AG10803 (cell line): Measurements from ENCODE around the gene ALDH1A2.

Experiments used
- DNase-seq: peaks from one replicate; pipeline ENCODE4 v3.0.0; 2010; ENCODE audit warnings: low read depth
- H3K4me3 ChIP-seq: 2 replicates; pipeline ENCODE4 v1.5.1; 2011; ENCODE audit warnings: mild to moderate bottlenecking, low read length, control low read depth
- CTCF ChIP-seq: conservative IDR thresholded peaks from 2 replicates; pipeline ENCODE4 v1.5.1; 2011; ENCODE audit warnings: mild to moderate bottlenecking, low read length, control low read depth, inconsistent platforms

ALDH1A2 gene

GRCh38 chr15:57927091-57927631, 138.3 kb downstream of the ALDH1A2 start:
- TF ChIP-seq CTCF: no peak
- no peak for DNase-seq
- H3K4me3 ChIP-seq: no peak overlapping the region

DNA sequence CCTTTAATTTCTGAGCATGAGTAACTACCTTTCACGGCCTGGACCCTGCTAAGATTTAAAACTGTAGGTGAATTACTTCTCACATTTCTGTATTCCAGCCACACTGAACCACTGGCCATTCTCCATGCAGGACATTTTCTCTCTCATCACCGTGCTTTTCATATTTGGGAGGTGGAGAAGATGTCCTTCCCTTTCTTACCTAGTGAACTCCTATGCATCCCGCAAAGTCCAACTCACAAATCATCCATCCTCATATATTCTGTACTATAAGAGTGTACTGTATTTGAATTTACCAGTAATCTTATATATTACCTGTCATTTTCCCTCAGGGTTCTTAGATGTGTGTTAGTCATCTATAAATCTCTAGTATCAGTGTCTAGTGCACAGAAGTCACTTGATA, 139.9 kb downstream of the ALDH1A2 start:
- no peak overlapping the region for H3K4me3 ChIP-seq
- no peak for DNase-seq
- TF ChIP-seq CTCF: no peak

DNA sequence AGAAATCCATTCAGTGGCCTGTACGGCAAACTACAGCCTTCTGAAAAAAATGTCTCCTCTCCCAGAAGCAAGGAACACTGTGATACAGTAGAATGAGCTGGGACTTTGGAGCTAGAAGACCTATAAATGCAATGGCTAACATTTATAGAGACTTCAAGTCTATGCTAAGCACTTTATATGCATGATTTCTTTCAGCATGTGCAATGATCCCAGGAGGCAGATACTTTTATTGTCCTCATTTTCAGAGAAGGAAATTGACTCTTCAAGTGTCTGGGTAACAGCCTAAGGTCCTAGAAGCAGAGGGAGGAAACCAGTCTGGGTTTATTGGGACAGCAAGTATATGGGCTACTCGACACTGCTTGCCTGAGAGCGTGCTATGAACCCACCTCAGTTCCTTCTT, 140.9 kb downstream of the ALDH1A2 start:
- TF ChIP-seq CTCF: no peak
- no peak for DNase-seq

GRCh38 chr15:57923750-57924149, 141.8 kb downstream of the ALDH1A2 start:
- DNase-seq: no peak
- no peak for TF ChIP-seq CTCF
- H3K4me3 ChIP-seq: no peak overlapping the region

More for the DNA sequence above, 140.9 kb downstream of the ALDH1A2 start:
- no peak overlapping the region for H3K4me3 ChIP-seq

DNA sequence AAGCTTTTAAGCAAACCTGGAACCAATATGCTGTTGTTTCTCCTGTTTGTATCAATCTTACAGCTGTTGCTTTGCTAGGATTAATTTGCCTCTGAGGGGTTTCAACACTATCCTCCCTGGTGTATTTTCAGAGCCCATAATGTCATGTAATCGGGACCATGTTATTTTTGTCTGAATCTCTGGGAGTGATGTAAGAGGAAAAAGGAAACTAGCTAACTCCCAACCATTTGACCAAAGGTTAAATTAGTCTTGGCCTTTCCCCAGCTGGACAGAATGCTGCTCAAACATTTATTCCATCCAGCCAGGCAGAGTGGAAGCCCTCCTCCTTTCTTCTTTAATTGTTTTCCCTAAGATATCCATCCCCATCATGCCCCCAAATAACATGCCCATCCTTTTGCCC, 142.2 kb downstream of the ALDH1A2 start:
- no peak overlapping the region for H3K4me3 ChIP-seq
- DNase-seq: peak; percentile 3
- no peak for TF ChIP-seq CTCF

GRCh38 chr15:57922776-57923175, 142.7 kb downstream of the ALDH1A2 start:
- H3K4me3 ChIP-seq: no peak overlapping the region
- TF ChIP-seq CTCF: no peak
- no peak for DNase-seq

DNA sequence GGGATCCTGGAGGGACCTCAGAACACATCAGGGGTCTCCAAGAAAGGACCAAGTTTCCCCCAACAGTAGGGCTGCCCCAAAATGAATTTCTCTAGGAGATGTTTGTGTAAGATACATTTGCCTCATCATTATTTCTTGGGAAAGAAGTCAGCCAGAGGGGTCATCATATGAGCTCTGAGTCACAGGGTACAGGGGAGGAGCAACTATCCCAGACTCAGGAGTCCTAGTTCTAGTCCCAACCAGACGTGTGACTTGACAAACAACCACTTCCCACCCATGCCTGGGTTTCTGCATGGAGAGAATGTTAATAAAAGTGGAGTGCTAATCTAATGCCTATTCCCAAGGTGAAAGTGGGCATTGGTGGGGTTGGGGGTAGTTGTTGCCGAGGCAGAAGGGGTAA, 144.1 kb downstream of the ALDH1A2 start:
- no peak for DNase-seq
- no peak overlapping the region for H3K4me3 ChIP-seq
- no peak for TF ChIP-seq CTCF
